Embryonic facial prominence (tissue), 1 donor: ENCODE data around the gene NAA38.
"Not testable (repeated sequence)": the region's sequence is repeated elsewhere in the genome, so short reads cannot be mapped to it uniquely, and the experiment has no call there.

Source experiments
- DNase-seq: peaks from one replicate; pipeline ENCODE4 v3.0.0-alpha.2; 2016; ENCODE audit errors: extremely low spot score

Gene NAA38

DNA sequence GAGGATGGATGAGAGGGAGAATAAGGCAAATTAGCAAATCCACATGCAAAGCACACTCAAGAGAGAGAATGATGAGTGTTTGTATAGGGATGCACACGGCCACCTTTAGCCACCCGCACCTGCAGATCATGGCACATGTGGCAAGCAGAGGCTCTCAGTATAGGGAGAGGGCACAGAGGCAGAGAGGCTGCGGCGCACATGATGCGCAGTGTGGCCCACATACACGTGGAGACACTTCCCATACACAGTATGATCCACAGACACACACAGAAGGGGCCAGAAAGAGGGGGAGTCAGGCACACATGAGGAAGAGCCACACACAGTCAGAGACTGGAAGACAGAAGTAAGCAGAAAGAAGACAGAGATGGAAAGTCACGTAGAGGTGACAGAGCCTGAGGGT is 24.7 kb upstream of the NAA38 start:
- no peak for DNase-seq

DNA sequence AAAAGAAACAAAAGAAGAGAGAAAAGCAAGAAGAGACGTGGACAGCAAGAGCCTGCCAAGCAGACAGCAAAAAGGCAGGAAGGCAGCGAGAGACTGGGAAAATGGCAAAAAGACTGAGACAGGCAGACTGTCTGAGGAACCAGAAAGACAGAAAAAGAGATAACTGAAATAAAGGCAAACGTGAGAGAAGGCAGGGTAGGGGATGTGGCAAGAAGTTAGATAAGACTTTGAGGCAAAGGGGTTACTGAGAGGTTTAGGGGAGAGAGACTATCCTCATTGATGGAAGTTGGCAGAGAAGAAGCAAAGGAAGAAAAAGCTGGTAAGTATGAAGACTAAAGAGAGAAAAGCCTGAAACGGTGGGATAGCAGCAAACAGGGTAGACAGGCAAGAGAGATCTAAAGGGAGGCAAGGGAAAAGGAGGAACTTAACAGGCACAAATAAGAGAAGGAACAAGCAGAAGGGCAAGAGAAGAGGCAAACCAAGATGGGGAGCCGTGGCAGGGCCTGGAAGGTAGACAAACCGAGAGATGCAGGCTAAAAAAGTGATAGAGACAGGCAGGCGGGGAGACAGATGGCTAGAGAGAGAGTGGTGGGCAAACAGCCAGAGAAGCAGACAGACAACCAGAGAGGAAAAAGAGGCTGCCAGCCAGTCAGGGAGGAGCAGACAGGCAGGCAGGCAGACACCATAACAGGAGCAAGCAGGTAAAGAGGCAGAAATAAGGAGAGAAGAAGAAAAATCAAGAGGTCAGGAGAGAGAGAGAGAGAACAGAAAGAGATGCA is 24.1 kb upstream of the NAA38 start:
- no peak for DNase-seq

DNA sequence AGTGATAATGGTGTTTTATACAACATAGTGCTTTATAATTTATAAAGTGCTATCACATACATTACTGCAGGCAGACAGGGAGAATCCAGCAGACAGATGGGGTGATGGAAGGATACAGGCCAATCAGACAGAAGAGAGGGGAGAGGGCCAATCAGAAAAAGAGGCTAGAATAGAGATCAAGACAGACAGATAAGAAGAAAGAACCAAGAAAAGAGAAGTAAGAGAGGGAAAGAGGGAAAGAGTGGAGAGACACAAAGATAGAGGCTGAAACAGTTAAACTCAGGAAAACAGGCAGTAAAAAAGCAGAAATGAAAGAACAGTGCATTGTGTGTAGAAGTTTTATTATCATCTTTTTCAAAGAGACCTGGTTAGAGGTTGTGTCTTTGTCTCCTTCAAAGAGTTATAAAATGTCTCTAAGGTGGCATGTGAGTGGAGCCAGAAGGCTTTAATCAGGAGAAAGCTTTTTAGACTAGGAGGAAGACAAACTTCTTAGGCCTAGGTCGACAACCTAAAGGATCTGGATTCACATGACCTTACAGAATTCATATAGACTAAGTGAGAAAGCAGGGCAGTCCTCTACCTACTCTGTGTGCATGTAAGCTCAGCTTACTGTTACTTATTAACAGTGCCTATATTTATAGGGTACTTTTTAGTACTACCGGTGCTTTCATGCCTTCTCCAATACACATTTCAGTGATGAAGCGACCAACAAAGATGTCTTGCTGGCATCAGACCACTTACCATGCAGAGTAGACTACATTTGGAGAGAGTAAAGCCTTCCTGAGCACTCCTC is 22.9 kb upstream of the NAA38 start:
- DNase-seq: no peak

DNA sequence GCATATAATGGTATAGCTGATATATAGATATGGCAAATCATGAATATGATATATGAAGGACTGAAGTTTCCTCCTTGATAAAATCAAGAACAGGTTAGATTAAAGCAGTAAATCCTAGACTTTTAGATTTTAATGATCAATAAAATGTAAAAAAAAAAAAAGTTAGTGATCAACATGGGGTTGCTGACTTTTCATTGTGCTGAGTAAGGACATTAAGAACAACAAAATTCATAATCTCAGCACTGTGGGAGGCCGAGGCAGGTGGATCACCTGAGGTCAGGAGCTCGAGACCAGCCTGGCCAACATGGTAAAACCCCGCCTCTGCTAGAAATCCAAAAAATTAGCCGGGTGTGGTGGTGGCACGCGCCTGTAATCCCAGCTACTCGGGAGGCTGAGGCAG is 20.9 kb upstream of the NAA38 start:
- no peak for DNase-seq

DNA sequence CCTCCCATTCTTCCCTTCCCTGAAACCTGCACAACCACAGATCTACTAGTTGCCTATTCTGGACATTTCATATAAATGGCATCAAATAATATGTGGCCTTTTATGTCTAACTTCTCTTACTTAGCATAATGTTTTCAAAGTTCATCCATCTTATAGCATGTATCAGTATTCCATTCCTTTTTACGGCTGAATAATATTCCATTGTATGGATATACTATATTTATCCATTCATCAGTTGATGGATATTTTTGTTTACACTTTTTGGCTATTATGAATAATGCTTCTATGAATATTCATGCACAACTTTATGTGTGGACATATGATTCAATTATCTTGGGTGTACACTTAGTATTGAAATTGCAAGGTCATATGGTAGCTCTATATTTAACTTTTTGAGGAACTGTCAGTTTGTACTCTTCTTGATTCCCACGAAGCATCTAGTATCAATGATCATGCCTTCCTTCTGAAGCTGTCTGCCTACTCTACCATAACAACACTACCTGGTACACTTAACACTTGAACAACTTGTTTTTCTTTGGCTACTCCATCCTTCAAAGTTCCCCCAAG is 18.5 kb upstream of the NAA38 start:
- DNase-seq: no peak

DNA sequence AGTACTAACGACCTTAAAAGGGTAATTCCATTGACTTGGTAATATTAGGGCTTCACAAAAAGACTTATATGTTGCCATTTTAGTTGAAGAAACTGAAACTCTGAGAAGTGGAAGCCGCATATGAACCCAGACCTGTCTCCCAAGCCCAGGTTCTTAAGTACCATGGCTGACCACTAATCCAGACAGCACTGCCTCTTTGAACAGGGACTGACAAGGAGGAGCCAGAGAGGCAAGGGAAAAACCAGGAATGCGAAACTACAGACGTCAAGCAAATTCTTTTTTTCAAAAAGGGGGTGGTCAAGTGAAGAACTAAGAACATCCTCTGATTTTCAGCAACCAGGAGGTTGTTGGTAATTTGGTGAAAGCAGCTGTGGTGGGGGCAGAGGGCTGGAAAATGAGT is 15.7 kb upstream of the NAA38 start:
- DNase-seq: no peak

DNA sequence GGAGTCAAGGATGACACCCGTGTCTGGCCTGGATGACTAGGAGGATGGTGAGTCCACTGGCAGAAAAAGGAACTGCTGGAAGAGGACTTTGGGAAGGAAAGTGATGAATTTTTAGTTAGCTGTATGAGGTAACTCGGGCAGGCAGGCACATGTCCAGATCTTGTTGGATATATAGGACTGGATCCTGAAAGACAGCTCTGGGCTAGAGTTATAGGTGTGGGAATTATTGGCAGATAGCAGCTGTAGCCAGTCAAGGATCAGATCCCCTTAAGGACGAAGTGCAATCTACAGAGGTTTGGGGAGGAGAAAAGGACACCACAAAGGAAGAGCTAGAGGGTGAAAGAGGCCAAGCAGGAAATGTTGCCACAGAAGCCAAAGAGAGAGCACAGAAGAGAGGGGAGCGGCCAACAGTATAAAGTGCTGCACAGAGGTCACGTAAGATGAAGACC is 10.5 kb upstream of the NAA38 start:
- DNase-seq: no peak

DNA sequence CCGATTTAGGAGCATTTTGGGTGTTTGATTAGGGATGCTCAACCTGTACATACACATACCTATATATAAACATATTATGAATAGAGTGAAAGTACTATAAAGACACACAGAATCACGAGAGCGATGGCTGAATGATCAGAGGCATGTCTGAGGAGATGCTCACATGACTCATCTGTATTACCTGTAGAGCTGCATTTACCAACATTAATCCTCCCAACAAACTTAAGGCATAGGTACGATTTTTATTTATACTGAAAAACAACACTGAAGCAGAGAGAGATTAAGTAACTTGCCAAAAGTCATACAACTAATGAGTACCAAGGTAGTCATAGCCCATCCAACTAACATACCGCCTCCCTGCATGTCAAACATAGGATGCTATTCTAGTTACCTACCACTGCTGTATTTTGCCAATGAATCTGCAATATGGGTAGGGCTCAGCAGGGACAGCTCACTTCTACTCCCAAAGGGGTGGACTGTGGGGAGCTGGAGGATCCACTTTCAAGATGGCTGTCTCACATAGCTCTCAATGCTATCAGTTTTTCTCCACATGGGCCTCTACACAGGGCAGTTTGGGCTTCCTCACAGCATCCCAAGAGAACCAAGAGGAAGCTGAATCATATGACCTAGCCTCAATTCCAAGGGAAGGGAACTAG is 7.8 kb upstream of the NAA38 start:
- DNase-seq: no peak

DNA sequence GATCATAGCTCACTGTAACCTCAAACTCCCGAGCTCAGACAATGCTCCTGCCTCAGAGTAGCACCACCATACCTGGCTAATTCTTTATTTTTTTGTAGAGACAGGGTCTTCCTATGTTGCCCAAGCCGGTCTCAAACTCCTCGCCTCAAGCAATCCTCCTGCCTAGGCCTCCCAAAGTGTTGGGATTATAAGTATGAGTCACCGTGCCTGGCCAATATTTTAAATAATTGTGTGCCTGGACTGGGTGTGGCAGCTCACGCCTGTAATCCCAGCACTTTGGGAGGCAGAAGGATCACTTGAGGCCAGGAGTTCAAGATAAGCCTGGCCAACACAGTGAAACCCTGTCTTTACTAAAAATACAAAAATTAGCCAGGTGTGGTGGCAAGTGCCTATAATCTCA is 7.0 kb upstream of the NAA38 start:
- not testable (repeated sequence) for DNase-seq

DNA sequence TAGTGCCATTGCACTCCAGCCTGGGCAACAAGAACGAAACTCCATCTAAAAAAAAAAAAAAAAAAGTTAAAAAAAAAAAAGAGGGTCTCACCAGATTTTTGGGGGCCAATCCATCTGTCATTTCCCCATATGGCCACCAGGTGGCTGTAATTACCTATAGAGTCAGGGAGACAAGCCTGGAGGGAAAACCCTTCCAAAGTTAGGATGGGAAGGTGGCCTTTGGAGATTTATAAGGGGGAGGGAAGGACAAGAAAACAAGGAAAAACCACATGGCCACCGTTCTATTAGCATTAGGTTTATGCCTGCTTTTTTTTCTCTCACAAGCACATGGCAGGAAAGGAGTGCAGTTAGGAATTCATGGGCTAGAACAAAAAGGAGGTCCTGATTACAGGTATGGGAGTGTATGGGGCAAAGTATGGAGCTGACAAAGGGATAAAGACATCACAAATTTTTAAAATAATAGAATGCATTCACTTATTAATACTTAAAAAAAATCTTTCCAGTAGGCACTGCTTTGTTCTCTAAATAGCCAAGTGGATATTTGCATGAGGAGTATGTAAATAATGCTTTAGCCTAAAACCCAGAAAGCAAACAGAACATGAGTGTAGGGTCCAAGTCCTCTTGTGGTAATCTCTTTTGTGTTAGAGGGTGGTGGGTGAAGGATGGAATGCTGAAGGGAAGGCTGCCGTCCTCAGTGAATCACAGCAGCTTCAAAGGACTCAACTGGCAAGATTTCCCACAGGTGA is 5.5 kb upstream of the NAA38 start:
- DNase-seq: no peak

DNA sequence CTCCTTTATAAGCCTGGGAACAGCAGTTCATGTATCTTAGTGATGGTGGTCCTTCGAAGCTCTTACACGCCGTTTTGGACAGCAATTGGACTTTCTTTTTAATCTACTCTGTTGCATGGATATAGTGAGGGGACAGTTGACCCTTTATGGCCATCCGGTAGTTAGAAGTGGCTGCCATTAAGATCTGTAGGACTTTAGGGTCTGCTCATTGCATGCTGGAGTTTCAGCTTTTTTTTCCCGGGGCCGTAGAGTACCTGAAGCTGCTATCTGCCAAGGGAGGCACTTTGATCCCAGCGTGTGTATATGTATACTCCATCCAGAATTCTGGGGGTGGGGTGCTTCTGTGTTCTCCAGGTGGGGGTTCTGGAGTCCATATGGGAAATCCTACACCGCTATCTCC is 1.7 kb upstream of the NAA38 start:
- DNase-seq: no peak

DNA sequence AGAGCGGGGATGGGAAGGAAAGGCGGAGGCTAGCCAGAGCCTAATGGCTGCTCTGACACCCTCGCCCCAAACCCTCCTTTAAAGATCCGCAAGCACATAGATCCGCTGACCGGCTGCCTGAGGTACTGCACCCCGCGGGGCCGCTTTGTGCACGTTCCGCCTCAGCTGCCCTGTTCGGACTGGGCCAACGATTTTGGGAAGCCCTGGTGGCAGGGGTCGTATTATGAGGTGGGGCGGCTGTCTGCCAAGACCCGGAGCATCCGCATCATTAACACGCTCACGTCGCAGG is 1.1 kb upstream of the NAA38 start:
- no peak for DNase-seq

DNA sequence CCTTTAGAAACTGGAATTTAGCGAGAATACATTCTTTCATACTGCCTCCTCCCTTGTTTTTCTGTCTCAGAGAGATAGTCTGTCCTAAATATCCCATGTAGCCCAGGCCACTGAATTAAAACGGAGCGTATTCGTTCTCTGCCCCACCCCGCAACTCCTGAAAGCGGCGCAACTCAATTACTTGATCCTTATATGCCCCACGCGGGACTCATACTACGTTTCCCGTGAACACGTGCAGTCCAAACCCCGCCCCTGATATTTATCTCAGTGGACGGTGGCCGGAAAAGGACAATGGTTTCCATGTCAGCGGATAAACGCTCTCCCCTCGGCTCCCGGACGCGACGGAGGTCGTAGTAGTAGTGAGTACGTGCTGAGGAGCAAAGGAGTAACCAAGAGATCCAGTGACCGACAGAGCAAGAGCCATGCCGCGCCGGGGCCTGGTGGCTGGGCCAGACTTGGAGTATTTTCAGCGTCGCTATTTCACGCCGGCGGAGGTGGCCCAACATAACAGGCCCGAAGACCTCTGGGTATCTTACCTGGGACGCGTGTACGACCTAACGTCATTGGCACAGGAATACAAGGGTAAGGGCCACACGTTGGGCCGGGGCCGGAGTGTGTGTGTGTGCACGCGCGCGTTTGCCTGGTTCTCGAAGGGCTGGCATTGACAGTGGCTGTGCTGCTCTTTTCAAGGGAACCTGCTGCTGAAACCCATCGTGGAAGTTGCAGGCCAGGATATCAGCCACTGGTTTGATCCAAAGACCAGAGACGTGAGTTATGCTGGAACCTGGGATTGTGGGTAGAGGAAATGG is 558 bp upstream of the NAA38 start, which contains the start of gene CYB5D1:
Gene CYB5D1, plus strand, starts transcription at position 291 of the 809 bp plus-strand sequence. Its CDS starts 132 bp downstream, at position 423.
- peak; percentile 92 for DNase-seq

DNA sequence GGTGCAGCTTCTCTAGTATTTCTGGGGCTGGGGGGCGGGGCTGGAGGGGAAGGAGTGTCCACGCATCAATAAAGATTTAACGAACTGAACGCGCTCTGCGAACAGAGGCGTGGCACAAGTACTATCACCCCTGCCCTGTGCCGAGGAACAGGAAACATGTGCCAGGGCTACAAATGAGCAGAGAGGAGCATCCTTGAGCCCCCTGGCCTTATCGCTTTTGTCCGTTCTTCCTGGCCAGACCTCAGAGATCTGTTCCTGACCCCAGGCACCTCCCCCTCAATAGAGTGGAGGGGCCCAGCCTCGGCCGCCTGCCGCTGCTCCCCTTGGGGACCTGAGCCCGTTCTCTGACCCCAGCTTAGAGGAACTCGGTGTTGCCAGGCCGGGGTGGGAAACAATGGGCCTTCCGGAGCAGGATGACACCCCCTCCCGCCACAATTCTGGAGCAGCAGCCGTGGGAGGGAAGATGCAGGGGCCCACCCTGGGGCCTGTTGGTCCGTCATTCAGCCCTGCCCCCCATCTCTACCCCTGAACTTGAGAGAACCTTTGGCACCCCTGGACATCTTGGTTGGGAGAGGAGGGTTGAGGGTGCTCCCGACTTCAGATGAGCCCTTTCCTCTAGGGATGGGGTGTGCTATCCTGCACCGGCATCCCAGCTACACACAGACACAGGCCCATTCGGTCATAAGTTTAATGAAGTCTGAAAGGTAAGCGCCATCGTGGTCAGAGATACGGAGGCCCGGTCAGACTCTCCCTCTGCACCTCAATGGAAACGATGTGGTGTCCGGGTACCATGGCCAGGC is 1.1 kb downstream of the NAA38 start:
- DNase-seq: no peak

DNA sequence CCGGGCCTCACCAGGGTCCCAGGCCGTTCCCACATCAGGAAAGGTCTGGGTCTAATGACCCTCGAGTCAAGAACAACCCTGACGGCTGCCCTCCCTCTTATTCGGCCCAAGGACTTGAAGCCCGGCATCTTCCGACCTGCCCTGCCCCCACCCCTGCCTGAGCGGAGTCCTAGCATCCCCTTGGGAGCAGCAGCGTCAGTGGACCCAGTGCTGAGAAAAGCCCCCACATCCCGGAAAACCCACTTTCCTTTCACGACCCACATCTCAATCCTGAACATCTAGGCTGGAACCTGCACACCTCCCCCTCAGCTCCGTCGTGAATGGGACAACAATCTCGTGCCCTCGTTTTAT is 1.7 kb downstream of the NAA38 start:
- no peak for DNase-seq

DNA sequence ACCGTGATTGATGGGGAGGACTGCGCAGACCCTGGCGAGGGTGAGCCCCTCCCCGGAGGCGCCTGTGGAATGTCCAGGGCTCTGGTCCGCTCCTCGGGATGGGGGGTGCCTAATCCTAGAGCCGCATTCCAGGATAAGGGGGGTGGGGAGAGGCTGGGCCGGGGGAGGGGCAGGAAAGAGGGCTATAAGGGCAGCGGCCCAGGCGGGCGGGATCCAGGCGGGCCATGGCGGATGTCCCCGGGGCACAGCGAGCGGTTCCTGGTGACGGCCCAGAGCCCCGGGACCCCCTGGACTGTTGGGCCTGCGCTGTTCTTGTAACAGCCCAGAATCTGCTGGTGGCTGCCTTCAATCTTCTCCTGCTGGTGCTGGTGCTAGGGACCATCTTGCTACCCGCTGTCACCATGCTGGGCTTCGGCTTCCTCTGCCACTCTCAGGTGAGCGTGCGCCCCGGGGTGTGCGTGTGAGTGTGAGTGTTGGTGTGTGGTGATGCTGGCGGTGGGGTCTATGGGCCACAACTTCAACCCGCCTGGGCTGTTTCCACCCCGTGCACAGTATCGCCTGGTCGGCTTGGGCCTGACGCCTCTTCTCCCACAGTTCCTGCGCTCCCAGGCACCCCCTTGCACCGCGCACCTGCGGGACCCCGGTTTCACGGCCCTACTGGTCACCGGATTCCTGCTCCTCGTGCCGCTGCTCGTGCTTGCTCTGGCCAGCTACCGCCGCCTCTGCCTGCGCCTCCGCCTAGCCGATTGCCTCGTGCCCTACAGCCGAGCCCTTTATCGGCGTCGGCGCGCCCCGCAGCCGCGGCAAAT is 2.3 kb downstream of the NAA38 start, which contains the start of gene TMEM88:
Gene TMEM88, plus strand, starts transcription at position 216 of the 809 bp plus-strand sequence. Its CDS starts 9 bp downstream, at position 225.
- no peak for DNase-seq

DNA sequence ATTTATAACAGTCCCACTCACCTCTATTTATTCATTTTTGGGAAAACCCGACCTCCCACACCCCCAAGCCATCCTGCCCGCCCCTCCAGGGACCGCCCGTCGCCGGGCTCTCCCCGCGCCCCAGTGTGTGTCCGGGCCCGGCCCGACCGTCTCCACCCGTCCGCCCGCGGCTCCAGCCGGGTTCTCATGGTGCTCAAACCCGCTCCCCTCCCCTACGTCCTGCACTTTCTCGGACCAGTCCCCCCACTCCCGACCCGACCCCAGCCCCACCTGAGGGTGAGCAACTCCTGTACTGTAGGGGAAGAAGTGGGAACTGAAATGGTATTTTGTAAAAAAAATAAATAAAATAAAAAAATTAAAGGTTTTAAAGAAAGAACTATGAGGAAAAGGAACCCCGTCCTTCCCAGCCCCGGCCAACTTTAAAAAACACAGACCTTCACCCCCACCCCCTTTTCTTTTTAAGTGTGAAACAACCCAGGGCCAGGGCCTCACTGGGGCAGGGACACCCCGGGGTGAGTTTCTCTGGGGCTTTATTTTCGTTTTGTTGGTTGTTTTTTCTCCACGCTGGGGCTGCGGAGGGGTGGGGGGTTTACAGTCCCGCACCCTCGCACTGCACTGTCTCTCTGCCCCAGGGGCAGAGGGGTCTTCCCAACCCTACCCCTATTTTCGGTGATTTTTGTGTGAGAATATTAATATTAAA is 3.1 kb downstream of the NAA38 start:
- DNase-seq: no peak

DNA sequence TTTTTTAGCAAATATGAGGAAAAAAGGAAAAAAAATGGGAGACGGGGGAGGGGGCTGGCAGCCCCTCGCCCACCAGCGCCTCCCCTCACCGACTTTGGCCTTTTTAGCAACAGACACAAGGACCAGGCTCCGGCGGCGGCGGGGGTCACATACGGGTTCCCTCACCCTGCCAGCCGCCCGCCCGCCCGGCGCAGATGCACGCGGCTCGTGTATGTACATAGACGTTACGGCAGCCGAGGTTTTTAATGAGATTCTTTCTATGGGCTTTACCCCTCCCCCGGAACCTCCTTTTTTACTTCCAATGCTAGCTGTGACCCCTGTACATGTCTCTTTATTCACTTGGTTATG is 3.7 kb downstream of the NAA38 start:
- no peak for DNase-seq
